Stimulated activated CD4-positive, alpha-beta T cell treated with anti-CD3 and anti-CD28 coated beads, Interleukin-12 subunit alpha, Interleukin-12 subunit beta, amount 100 ng/mL, for 24 hours (primary cell): ENCODE results near the gene HNRNPM.
A peak's percentile ranks its signal among the peaks of the same experiment; 100 is the strongest.
"Not testable (repeated sequence)": the region's sequence is repeated elsewhere in the genome, so short reads cannot be mapped to it uniquely, and the experiment has no call there.

Experiments used
- DNase-seq, 2 experiments: peaks; one replicate each; pipeline ENCODE4 v3.0.0-alpha.2; 2020; ENCODE audit warnings: low read depth in 2 of 2

HNRNPM gene

GRCh38 chr19:8511573-8512101 lies 66.9 kb downstream of the HNRNPM start:
- no peak for DNase-seq

GRCh38 chr19:8512115-8512967 lies 67.6 kb downstream of the HNRNPM start:
- no peak for DNase-seq

- no peak for DNase-seq
These were observed 68.4 kb downstream of the HNRNPM start for GRCh38 chr19:8513036-8513686.

DNA sequence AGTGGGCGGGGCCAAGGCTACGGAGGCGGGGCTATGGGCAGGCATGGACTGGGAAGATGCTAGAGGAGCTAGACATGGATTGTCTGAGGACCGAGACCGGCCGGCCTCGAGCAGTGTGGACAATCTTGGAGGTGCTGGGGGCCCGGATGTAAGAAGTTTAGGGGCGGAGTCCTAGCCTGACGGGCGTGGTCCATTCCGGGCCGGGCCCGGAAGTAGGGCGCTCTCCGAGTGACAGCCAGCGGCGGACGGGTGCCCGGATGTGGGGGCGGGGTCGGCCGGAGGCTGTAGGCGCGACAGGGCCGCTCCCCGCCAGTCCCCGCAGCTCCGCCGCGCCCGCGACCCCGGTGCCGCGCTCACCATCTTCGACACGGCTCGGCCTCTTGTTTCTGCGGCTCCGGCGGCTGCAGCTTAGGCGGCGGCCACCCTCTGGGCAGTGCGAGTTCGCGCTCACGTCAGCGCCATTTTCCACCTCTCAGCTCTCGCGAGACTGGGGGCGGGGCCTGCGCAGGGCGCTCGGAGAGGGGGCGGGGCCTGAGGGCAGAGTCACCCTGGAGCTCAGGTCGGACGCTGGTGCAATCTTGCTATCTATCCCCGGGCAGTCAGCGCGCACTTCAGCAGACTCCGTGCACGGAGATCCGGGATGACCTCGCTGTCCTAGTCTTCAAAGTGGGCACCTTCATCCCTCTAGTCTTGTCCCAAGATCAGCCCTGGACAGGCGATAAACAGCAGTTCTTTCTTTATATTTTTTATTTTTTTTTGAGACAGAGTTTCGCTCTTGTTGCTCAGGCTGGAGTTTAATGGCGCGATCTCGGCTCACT lies 69.1 kb downstream of the HNRNPM start, which contains the start of gene ZNF414:
Gene ZNF414, minus strand, starts transcription at position 481 of the 818 bp plus-strand sequence. Its CDS starts 121 bp downstream, at position 360.
- DNase-seq = peak; percentile 93 to 97

DNA sequence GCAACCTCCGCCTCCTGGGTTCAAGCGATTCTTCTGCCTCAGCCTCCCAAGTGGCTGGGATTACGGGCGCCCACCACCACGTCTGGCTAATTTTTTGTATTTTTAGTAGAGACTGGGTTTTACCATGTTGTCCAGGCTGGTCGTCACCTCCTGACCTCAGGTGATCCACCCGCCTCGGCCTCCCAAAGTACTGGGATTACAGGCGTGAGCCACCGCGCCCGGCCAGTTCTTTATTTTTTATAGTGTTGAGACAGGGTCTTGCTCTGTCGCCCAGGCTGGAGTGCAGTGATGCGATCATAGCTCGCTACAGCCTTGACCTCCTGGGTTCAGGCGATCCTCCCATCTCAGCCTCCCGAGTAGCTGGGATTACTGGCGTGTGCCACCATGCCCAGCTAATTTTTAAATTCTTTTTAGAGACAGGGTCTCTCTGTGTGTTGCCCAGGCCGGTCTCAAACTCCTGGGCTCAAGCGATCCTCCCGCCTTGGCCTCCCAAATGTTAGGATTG lies 69.8 kb downstream of the HNRNPM start:
- not testable (repeated sequence) for DNase-seq

DNA sequence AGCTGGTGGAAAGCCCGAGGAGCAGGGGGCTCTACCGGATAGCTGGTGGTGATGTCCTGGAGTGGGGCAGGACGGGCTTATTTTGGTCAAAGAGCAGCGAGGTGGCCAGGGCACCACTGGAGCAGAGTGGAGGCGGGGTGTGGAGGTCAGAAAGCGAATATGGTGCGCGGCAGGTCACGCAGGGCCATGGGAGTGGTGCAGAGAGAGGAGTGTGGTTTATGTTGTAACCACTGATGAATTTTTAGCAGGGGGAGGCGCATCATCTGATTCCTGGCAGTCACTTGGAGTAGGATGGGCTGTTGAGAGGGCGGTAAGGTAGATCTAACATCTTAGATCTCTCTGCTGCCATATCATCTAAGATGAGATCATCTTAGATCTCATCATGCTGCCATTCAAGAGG lies 70.5 kb downstream of the HNRNPM start:
- no peak for DNase-seq

- no peak for DNase-seq
These were observed 73.0 kb downstream of the HNRNPM start for GRCh38 chr19:8517551-8518442.

DNA sequence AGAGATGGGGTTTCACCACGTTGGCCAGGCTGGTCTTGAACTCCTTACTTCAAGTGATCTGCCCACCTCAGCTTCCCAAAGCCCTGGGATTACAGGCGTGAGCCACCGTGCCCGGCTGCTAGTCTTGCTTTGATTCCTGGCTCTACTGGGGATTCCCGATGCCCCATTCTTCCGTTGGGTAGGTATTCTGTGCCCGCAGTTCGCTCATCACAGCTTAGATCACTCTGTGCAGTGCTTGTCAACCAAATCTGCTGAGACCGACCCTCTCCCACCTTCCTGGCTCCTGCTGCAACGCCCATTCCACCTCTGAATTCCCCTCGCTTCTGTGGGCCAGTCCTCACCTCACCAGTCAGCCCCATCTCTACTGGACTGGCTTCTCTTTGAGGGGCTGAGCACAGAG lies 73.8 kb downstream of the HNRNPM start:
- no peak for DNase-seq

GRCh38 chr19:8519388-8519787 lies 74.6 kb downstream of the HNRNPM start:
- no peak for DNase-seq

- DNase-seq = no peak
These were observed 80.6 kb downstream of the HNRNPM start for GRCh38 chr19:8525401-8525684.

- no peak for DNase-seq
These were observed 81.7 kb downstream of the HNRNPM start for GRCh38 chr19:8526345-8527091.

DNA sequence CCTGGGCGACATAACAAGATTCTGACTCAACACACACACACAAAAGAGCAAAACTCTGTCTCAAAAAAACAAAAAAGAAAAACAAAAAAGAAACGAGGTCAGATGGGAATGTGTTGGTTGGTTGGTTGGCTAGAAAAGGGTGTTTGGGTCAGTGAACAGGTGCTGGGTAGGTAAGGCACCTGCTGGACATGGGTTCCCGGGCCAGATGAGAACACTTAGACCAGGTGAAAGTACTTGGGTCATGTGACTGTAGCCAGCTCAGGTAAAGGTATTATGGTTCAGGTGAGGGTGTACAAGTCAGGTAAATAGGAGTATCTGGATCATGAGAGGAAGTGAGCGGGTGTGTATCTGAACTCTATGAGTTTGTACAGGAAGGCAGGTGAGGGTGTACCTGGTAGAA lies 83.7 kb downstream of the HNRNPM start:
- no peak for DNase-seq

DNA sequence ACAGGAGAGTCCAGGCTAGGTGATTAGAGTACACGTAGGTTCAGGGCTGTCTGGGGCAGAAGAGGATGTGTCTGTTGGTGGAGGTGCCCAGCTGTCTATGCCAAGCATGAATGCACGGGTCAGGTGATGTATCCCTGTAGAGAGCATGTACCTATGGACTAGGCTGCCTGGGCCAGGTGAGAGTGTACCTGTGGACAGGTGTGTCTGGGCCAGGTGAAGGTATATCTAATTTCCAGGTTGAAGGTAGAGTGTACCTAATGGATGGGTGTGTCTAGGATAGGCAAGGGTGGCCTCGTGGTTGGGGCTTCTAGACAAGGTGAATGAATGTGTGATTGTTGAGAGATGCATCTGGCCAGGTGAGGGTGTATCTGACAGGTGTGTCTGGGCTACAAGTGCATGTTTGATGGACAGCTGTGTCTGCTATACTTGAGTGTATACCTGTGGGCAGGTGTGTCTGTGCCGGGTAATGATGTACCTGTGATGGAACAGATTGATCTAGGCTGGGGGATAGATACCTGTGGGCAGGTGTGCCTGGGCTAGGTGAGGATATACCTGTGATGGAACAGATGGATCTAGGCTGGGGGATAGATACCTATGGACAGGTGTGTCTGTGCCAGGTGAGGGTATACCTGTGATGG lies 84.7 kb downstream of the HNRNPM start:
- no peak for DNase-seq

DNA sequence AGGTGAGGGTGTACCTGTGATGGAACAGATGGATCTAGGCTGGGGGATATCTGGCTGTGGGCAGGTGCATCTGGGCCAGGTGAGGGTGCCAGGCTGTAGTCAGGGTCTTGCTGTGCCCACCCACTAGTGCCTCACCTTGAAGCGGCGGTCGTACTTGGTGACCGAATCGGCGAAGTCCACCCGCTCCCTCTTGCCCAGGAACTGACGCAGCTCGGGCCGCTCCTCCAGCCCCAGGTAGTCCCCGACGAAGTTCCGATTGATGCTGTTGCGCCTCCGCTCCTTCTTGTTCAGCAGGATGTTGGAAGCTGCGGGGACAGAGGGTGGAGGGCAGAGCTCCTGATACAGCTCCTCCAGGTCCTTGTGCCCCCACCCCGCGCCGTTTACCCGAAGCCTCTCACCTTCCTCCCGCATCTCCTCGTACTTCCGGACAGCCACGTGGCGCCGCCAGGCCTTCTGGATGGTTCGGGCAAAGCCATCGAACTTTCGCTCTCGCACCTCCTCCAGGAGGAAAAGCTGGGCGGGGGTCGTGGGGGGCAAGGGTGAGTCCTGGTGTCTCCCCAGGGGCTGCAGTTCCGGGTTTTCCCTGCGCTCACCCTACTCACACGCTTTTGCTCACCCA lies 85.4 kb downstream of the HNRNPM start:
- no peak for DNase-seq

DNA sequence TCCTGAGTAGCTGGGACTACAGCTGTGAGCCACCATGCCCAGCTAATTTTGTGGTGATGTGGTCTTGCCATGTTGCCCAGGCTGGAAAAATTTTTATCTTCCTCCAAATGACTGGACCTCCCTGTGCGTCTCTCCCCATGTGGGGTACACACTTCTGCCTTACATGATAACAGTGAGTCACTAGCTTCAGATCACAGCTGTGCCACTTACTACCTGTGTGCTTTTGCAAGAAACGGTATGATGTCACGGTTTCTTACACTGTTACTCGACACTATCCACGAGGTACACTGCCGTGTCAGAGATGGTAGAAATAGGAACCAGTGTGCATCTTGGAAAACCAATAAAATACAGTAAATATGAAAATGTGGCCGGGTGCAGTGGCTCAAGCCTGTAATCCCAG lies 86.7 kb downstream of the HNRNPM start:
- DNase-seq = no peak

GRCh38 chr19:8532225-8532624 lies 87.5 kb downstream of the HNRNPM start:
- DNase-seq = no peak

DNA sequence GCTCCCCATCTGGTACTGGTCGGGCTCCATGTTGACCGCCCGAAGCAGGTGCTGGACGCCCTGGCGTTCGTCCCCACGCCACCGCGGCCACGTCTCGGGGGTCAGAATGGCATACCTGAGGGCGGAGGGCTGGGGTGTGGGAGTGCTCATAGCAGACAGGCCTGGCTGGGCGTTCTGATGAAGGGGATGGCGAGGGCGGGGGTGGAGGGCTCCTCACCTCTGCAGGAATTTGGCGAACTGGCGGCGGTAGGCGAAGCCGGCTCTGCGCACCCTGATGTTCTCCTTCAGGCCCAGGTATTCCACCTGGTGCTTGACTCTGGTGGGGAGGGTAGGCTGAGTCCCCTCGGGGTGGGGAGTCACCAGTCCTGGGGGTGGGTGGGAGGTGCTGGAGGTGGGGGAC lies 91.5 kb downstream of the HNRNPM start:
- DNase-seq = no peak

DNA sequence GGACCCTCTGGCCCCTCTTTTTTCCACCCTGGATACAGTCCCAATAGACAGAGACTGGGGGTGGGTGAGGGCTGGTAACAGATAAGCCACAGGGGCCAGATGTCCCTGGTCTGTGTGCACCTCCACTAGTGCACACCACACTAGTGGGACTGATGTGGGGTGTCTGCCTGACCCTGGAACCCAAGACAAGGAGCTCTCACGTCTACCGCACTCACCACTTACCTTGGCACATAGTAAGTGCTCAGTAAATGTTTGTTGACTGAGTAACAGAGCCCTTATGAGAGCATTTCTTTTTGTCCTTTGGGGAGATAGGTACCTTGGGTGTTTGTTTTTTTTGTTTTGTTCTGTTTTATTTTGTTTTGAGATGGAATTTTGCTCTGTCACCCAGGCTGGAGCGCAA lies 92.3 kb downstream of the HNRNPM start:
- DNase-seq = no peak
